ENCODE data around the gene TMEM89.

Gene TMEM89

DNA sequence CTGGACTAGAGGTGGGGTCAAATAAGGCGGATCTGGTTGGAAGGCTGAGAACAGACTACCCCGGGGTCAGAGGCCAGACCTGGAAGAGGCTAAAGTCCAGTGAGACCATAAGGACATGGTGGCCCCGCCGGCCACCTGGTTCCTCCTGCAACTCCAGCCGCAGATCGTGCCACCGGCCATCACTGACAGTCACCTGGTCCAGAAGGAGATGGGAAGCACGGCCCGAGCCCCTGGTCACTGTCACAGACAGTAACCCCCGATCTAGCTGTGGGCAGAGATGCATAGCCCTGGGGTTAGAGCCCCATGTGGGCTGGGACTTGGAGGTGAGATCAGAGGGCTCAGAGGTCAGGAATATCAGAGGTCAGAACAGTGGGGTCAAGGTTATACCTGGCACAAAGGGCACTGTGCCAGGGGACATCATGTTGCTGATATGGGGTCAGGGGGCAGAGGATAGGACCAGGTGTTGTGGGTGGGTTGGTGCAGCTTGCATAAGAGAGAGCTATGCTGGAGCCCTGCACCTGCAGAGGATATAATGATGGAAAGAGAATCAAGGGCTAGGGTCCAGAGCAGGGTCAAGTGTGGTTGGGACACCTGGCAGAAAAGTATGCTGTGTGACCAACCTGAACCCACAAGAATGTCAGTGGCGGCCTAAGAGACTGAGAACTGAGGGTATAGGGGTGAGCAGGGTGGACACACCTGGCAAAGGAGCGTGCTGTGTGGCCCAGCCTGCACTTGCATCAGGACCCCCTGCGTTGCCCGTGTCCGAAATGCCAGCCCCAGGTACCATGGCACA is 31.6 kb upstream of the TMEM89 start:
- H3K4me3 ChIP-seq (ENCODE audit: low read depth, low read length): no peak overlapping the region
- in situ Hi-C loops (cut with HindIII; ENCODE audit: low sequenced_read_pairs): no loop called here
- TF ChIP-seq, protein P1, sequence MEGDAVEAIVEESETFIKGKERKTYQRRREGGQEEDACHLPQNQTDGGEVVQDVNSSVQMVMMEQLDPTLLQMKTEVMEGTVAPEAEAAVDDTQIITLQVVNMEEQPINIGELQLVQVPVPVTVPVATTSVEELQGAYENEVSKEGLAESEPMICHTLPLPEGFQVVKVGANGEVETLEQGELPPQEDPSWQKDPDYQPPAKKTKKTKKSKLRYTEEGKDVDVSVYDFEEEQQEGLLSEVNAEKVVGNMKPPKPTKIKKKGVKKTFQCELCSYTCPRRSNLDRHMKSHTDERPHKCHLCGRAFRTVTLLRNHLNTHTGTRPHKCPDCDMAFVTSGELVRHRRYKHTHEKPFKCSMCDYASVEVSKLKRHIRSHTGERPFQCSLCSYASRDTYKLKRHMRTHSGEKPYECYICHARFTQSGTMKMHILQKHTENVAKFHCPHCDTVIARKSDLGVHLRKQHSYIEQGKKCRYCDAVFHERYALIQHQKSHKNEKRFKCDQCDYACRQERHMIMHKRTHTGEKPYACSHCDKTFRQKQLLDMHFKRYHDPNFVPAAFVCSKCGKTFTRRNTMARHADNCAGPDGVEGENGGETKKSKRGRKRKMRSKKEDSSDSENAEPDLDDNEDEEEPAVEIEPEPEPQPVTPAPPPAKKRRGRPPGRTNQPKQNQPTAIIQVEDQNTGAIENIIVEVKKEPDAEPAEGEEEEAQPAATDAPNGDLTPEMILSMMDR (IDR thresholded peaks at IDR 0.05; ENCODE audit: low read depth, low read length, missing control alignments): no peak
- no peak for DNase-seq (ENCODE audit: low read depth)

DNA sequence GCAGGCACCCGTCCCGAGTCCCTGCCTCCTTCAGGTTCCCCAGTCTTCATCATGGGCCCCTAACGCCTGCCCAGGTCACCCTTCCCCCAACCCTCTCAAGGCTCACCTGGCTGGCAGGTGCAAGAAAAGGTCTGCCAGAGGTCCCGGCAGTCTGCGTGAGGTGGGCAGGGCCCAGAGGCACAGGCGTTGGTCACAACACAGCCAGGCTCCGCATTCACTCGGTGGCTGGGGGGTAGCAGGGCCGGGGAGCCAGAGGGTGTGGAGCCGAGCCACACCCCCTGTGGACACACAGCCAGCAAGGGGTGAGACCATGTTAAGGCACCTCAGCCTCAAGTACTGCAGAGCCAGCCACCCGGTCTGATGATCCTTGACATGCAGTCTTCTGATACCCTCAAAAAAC is 30.2 kb upstream of the TMEM89 start:
- TF ChIP-seq, protein P1 (IDR thresholded peaks at IDR 0.05; ENCODE audit: low read depth, low read length, missing control alignments): no peak
- no peak for DNase-seq (ENCODE audit: low read depth)
- H3K4me3 ChIP-seq (ENCODE audit: low read depth, low read length): no peak overlapping the region
- in situ Hi-C loops (cut with HindIII; ENCODE audit: low sequenced_read_pairs): no loop called here

DNA sequence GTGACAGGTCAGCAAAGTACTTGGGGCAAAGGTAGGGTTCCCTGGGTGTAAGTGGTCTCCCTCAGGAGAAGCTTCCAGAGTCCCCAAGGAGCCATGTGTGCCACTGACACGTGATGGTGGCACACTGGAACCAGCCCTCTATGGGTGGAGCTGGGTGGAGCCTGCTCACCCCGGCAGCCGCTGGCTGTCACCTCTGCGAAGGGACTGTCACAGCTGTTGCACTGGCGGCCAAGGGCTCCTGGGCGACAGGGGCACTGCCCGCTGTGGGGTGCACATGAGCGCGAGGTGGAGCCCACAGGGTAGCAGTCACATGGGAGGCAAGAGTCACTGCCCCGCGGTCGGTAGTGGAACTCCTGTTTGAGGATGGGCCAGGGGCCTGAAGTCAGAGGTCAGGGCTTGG is 29.2 kb upstream of the TMEM89 start:
- H3K4me3 ChIP-seq (ENCODE audit: low read depth, low read length): no peak overlapping the region
- in situ Hi-C loops (cut with HindIII; ENCODE audit: low sequenced_read_pairs): no loop called here
- TF ChIP-seq, protein P1 (IDR thresholded peaks at IDR 0.05; ENCODE audit: low read depth, low read length, missing control alignments): no peak
- no peak for DNase-seq (ENCODE audit: low read depth)

DNA sequence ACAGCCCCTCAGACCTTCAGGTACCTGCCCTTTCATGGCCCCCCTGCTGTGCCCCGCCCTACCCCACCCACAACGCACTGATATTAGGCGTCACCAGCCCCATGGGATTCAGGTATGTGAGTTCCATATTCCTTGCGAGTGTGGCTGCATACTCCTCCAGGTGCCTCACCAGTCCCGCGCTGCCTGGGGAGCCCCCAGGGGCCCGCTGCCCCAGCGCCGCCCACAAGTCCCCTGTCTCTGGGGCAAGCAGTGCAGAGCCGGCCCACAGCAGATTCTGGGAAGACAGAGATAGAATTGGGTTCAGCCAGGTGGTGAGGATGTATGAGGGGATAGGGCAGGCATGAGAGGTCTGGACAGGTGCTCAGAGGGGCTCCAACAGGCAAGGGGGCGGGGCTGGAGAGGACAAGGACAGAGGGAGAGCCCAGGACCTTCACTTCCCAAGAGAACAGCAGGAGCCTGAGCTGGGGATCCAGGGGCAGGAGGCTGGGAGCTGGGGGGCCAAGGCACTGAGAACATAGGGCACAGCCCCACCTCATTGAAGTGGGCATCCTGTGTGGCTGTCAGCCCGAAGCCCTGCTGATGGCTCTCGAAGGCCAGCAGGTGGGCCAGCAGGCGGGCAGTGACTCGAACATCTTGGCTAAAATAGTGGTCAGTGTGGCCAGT is 26.8 kb upstream of the TMEM89 start:
- TF ChIP-seq, protein P1 (IDR thresholded peaks at IDR 0.05; ENCODE audit: low read depth, low read length, missing control alignments): no peak
- no peak for DNase-seq (ENCODE audit: low read depth)
- in situ Hi-C loops (cut with HindIII; ENCODE audit: low sequenced_read_pairs): no loop called here
- no peak overlapping the region for H3K4me3 ChIP-seq (ENCODE audit: low read depth, low read length)

DNA sequence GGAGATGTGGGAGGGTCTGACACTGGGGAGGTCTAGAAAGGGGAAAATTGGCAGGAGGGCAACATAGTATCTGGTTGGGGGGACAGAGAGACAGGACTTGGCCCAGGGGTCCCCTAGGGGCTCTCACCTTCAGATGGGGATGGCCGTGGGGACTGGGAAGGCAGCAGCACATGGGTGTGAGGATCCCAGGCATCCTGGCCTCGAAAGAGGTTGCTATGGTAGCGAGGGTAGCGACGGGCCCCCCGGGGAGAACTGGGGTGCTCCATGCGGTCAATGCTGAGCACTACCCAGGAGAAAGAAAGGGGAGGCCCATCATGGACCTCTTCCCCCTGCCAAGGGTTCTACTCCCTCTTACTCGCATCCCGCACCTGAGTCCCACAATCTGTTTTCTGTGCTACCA is 26.1 kb upstream of the TMEM89 start:
- DNase-seq (ENCODE audit: low read depth): no peak
- TF ChIP-seq, protein P1 (IDR thresholded peaks at IDR 0.05; ENCODE audit: low read depth, low read length, missing control alignments): no peak
- in situ Hi-C loops (cut with HindIII; ENCODE audit: low sequenced_read_pairs): no loop called here
- H3K4me3 ChIP-seq (ENCODE audit: low read depth, low read length): no peak overlapping the region

DNA sequence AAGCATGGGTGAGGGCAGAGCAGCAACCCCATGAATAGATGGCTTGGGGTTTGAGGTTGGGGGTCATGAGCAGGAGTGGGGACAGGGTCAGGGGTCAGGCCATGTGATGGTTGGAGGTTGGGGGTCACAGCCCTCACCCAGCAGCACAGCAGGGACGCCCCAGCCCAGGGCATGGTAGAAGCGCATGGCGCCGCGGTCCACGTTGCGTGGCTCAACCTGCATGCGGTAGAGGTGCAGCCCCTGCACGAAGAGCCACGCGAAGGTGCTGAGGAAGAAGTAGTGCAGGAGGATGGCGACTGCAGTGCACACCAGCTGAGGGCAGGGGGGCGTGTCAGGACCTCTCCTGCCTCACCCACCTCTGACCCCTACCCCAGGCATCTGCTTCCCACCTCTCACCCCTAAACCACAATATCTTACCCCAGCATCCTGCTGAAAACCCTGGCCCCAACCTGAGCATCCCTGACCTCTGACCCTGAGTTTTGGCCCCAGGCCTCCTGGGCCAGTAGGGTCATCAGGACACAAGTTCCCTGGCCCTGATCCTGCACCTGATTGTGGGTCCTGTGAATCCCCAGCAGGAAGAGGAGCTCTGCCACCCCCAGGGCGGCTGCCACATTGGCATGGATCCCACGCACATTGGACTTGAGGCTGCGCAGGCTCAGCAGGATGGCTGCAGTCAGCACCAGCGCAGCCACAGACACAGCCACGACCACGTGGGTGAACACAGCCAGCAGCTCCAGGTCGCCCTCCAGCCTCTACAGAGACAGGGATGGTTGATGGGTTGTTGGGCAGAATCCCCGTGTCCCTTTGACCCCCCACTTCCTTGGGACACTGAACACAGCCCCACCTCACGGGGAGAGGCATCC is 23.6 kb upstream of the TMEM89 start:
- TF ChIP-seq, protein P1 (IDR thresholded peaks at IDR 0.05; ENCODE audit: low read depth, low read length, missing control alignments): no peak

More for the DNA sequence above, 23.6 kb upstream of the TMEM89 start:
- in situ Hi-C loops (cut with HindIII; ENCODE audit: low sequenced_read_pairs): no loop called here
- H3K4me3 ChIP-seq (ENCODE audit: low read depth, low read length): no peak overlapping the region
- no peak for DNase-seq (ENCODE audit: low read depth)
